Activated naive CD4-positive, alpha-beta T cell (primary cell): ENCODE data around the gene GPD2.

ENCODE experiments used
- DNase-seq, 4 experiments: peaks; one replicate each; lab custom pipeline; 2025; lab: John Stamatoyannopoulos, UW

GPD2 gene

GRCh38 chr2:156435718-156436496 lies at the start of gene GPD2:
Gene GPD2 (plus strand): TSS chr2:156436379. CDS start chr2:156476106, 39,727 bp downstream.
- DNase-seq: peak; percentile 25 to 49 (median 36)

GRCh38 chr2:156394033-156394741 lies 42.0 kb upstream of the GPD2 start:
- no peak for DNase-seq

GRCh38 chr2:156396126-156396525 lies 40.1 kb upstream of the GPD2 start:
- no peak for DNase-seq

GRCh38 chr2:156397229-156397628 lies 39.0 kb upstream of the GPD2 start:
- no peak for DNase-seq

GRCh38 chr2:156398176-156398575 lies 38.0 kb upstream of the GPD2 start:
- no peak for DNase-seq

- DNase-seq: no peak
Observed at GRCh38 chr2:156399224-156399949, 36.8 kb upstream of the GPD2 start.

GRCh38 chr2:156399950-156400705 lies 36.1 kb upstream of the GPD2 start:
- peak; percentile 33 to 52 (median 38) for DNase-seq

GRCh38 chr2:156400706-156401678 lies 35.2 kb upstream of the GPD2 start:
- DNase-seq: peak; percentile 63 to 69 (median 68)

GRCh38 chr2:156401861-156402260 lies 34.3 kb upstream of the GPD2 start:
- DNase-seq: no peak

GRCh38 chr2:156405586-156405985 lies 30.6 kb upstream of the GPD2 start:
- DNase-seq: no peak

GRCh38 chr2:156411835-156412234 lies 24.3 kb upstream of the GPD2 start:
- no peak for DNase-seq

GRCh38 chr2:156421851-156422250 lies 14.3 kb upstream of the GPD2 start:
- DNase-seq: no peak

GRCh38 chr2:156423674-156424282 lies 12.4 kb upstream of the GPD2 start:
- DNase-seq: no peak

- DNase-seq: no peak
Observed at GRCh38 chr2:156427074-156427473, 9.1 kb upstream of the GPD2 start.

GRCh38 chr2:156429211-156429610 lies 7.0 kb upstream of the GPD2 start:
- no peak for DNase-seq

GRCh38 chr2:156430236-156430979 lies 5.8 kb upstream of the GPD2 start:
- DNase-seq: no peak

- DNase-seq: no peak
Observed at GRCh38 chr2:156430980-156431358, 5.2 kb upstream of the GPD2 start.

GRCh38 chr2:156434461-156435291 lies 1.5 kb upstream of the GPD2 start:
- no peak for DNase-seq

GRCh38 chr2:156435396-156435717 lies 822 bp upstream of the GPD2 start:
- no peak for DNase-seq
